ENCODE measurements around the gene BLMH.

BLMH gene

GRCh38 chr17:30229012-30229411 lies 62.7 kb downstream of the BLMH start:
- no peak for TF ChIP-seq JUND (IDR thresholded peaks at IDR 0.05; ENCODE audit: low read depth)
- in situ Hi-C loops (cut with HindIII; ENCODE audit: low pct_unique_long_range_greater_than_20kb, low sequenced_read_pairs): no loop called here

GRCh38 chr17:30228011-30228410 lies 63.7 kb downstream of the BLMH start:
- in situ Hi-C loops (cut with HindIII; ENCODE audit: low pct_unique_long_range_greater_than_20kb, low sequenced_read_pairs): no loop called here
- TF ChIP-seq JUND (IDR thresholded peaks at IDR 0.05; ENCODE audit: low read depth): no peak
- DNase-seq (ENCODE audit: low read depth in 1 of 2, low spot score in 1 of 2): no peak

More at GRCh38 chr17:30229012-30229411, 62.7 kb downstream of the BLMH start:
- DNase-seq (ENCODE audit: low read depth in 1 of 2, low spot score in 1 of 2): no peak

- in situ Hi-C loops (cut with HindIII; ENCODE audit: low pct_unique_long_range_greater_than_20kb, low sequenced_read_pairs): no loop called here
- TF ChIP-seq JUND (IDR thresholded peaks at IDR 0.05; ENCODE audit: low read depth): no peak
- DNase-seq (ENCODE audit: low read depth in 1 of 2, low spot score in 1 of 2): peak in 1 of 2 experiments; percentile 56
Measured at GRCh38 chr17:30226878-30227277, 64.9 kb downstream of the BLMH start.

- no peak for TF ChIP-seq JUND (IDR thresholded peaks at IDR 0.05; ENCODE audit: low read depth)
- in situ Hi-C loops (cut with HindIII; ENCODE audit: low pct_unique_long_range_greater_than_20kb, low sequenced_read_pairs): no loop called here
- DNase-seq (ENCODE audit: low read depth in 1 of 2, low spot score in 1 of 2): peak; percentile 45 to 52
Measured at GRCh38 chr17:30225919-30226553, 65.7 kb downstream of the BLMH start.

GRCh38 chr17:30225112-30225511 lies 66.6 kb downstream of the BLMH start:
- in situ Hi-C loops (cut with HindIII; ENCODE audit: low pct_unique_long_range_greater_than_20kb, low sequenced_read_pairs): no loop called here
- DNase-seq (ENCODE audit: low read depth in 1 of 2, low spot score in 1 of 2): no peak
- no peak for TF ChIP-seq JUND (IDR thresholded peaks at IDR 0.05; ENCODE audit: low read depth)

- in situ Hi-C loops (cut with HindIII; ENCODE audit: low pct_unique_long_range_greater_than_20kb, low sequenced_read_pairs): no loop called here
- no peak for DNase-seq (ENCODE audit: low read depth in 1 of 2, low spot score in 1 of 2)
- no peak for TF ChIP-seq JUND (IDR thresholded peaks at IDR 0.05; ENCODE audit: low read depth)
Measured at GRCh38 chr17:30224419-30224960, 67.3 kb downstream of the BLMH start.

GRCh38 chr17:30222721-30223175 lies 69.0 kb downstream of the BLMH start:
- in situ Hi-C loops (cut with HindIII; ENCODE audit: low pct_unique_long_range_greater_than_20kb, low sequenced_read_pairs): no loop called here
- no peak for TF ChIP-seq JUND (IDR thresholded peaks at IDR 0.05; ENCODE audit: low read depth)
- no peak for DNase-seq (ENCODE audit: low read depth in 1 of 2, low spot score in 1 of 2)

- no peak for DNase-seq (ENCODE audit: low read depth in 1 of 2, low spot score in 1 of 2)
- no peak for TF ChIP-seq JUND (IDR thresholded peaks at IDR 0.05; ENCODE audit: low read depth)
- in situ Hi-C loops (cut with HindIII; ENCODE audit: low pct_unique_long_range_greater_than_20kb, low sequenced_read_pairs): no loop called here
Measured at GRCh38 chr17:30222251-30222650, 69.5 kb downstream of the BLMH start.

GRCh38 chr17:30221346-30221745 lies 70.4 kb downstream of the BLMH start:
- in situ Hi-C loops (cut with HindIII; ENCODE audit: low pct_unique_long_range_greater_than_20kb, low sequenced_read_pairs): no loop called here
- no peak for TF ChIP-seq JUND (IDR thresholded peaks at IDR 0.05; ENCODE audit: low read depth)
- DNase-seq (ENCODE audit: low read depth in 1 of 2, low spot score in 1 of 2): no peak

GRCh38 chr17:30220414-30220813 lies 71.3 kb downstream of the BLMH start:
- TF ChIP-seq JUND (IDR thresholded peaks at IDR 0.05; ENCODE audit: low read depth): no peak

GRCh38 chr17:30219833-30220232 lies 71.9 kb downstream of the BLMH start:
- TF ChIP-seq JUND (IDR thresholded peaks at IDR 0.05; ENCODE audit: low read depth): no peak
- in situ Hi-C loops (cut with HindIII; ENCODE audit: low pct_unique_long_range_greater_than_20kb, low sequenced_read_pairs): no loop called here
- DNase-seq (ENCODE audit: low read depth in 1 of 2, low spot score in 1 of 2): no peak

More at GRCh38 chr17:30220414-30220813, 71.3 kb downstream of the BLMH start:
- no peak for DNase-seq (ENCODE audit: low read depth in 1 of 2, low spot score in 1 of 2)
- in situ Hi-C loops (cut with HindIII; ENCODE audit: low pct_unique_long_range_greater_than_20kb, low sequenced_read_pairs): no loop called here

- no peak for DNase-seq (ENCODE audit: low read depth in 1 of 2, low spot score in 1 of 2)
- in situ Hi-C loops (cut with HindIII; ENCODE audit: low pct_unique_long_range_greater_than_20kb, low sequenced_read_pairs): no loop called here
- no peak for TF ChIP-seq JUND (IDR thresholded peaks at IDR 0.05; ENCODE audit: low read depth)
Measured at GRCh38 chr17:30219315-30219714, 72.4 kb downstream of the BLMH start.

GRCh38 chr17:30218799-30219198 lies 72.9 kb downstream of the BLMH start:
- in situ Hi-C loops (cut with HindIII; ENCODE audit: low pct_unique_long_range_greater_than_20kb, low sequenced_read_pairs): no loop called here
- no peak for DNase-seq (ENCODE audit: low read depth in 1 of 2, low spot score in 1 of 2)
- TF ChIP-seq JUND (IDR thresholded peaks at IDR 0.05; ENCODE audit: low read depth): no peak
